GM15510 (cell line): ENCODE data around the gene IL6ST.

Experiments
- POLR2A ChIP-seq: IDR thresholded peaks from 3 replicates; pipeline ENCODE4 v1.6.1; 2011; ENCODE audit warnings: borderline replicate concordance; ENCODE audit not compliant: insufficient read length; ENCODE audit errors: extremely low read depth

IL6ST gene

DNA sequence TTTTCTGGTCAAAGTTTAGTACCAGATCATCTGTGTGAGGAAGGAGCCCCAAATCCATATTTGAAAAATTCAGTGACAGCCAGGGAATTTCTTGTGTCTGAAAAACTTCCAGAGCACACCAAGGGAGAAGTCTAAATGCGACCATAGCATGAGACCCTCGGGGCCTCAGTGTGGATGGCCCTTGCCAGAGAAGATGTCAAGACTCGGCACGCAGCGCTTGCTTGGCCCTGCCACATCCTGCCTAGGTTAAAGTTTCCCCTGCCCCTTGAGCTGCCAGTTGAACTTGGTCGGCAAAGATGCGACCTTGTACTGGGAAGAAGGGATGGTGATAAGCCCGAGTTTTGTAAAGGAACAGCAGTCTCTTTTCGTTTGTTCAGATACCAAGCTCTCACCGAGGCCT lies 77.8 kb downstream of the IL6ST start:
- TF ChIP-seq POLR2A, result no peak

GRCh38 chr5:55915783-55916182 lies 79.0 kb downstream of the IL6ST start:
- TF ChIP-seq POLR2A, result no peak

DNA sequence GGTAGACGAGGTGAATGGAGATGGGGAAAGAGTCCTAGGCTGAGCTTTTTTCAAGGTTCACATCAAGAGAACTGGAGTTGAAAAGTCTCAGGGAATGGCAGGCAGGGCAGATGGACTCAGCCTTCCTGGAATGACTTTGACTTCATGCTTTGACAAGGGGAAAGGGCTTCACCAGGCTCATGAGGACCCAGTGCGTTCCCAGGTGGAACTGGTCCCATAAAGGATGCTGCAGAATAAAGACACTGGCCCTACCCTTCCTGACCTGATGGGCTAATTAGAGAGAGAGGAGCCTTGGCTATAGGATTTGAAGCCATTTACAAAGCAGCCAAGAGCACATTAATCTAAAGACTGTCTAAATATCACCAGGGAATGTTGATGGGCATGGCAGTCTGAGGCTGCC lies 79.8 kb downstream of the IL6ST start:
- no peak for TF ChIP-seq POLR2A

GRCh38 chr5:55913466-55914413 lies 81.0 kb downstream of the IL6ST start:
- no peak for TF ChIP-seq POLR2A

DNA sequence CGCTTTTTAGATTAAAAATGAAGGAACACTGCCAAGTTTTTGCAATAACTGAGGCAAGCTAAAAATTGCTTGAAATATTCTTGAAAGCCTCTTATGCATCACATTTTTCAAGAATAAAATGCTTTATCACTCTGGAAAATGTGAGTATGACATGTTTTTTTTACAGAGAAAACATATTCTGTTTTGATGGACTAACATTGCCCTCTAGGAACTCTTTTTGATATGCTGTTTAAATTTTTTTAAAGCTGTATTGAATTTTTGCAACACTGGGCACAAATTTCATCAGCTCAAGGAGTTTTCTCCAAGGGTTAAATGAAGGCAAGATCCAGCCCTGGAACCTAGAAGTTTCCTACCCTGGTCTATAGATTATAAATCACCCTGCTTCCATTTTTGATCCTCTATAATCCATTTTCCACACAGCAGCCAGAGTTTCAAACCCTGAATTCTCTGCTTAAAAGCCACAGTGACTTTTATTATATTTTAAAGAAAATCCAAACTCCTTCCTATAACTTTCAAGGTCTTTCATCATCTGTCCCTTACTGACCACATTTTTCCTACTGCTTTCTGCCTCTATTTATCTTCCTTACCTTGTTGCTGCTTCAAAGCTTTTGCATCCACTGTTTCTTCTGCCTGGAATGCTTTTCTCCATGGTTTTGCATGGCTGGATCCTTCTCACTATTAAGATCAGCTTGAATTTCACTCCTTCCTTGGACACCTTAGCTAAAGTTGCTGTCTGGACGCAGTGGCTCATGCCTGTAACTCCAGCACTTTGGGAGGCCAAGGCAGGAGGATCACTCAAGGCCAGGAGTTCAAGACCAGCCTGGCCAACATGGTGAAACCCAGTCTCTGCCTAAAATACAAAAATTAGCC lies 82.7 kb downstream of the IL6ST start:
- TF ChIP-seq POLR2A, result no peak

GRCh38 chr5:55908804-55909203 lies 86.0 kb downstream of the IL6ST start:
- TF ChIP-seq POLR2A, result no peak

DNA sequence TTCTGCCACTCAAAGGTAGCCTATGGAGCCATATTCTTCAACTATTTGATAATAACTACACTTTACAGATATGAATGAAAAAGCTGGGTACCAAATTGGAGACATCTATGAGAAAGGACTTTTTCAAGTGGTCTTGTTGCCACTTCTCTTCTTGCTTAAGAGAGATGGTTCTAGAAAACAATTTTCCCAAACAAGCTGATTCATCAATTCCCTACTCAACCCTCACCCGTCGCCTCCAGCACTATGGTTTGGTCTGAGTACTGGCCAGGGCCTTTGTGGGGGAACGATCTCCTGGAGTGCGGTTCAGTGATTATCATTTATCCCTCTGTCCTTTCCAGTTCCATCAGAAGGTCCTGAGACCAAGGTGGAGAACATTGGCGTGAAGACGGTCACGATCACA lies 86.8 kb downstream of the IL6ST start:
- TF ChIP-seq POLR2A, result no peak

- TF ChIP-seq POLR2A, result no peak
Observed at GRCh38 chr5:55905251-55905650, 89.5 kb downstream of the IL6ST start.

DNA sequence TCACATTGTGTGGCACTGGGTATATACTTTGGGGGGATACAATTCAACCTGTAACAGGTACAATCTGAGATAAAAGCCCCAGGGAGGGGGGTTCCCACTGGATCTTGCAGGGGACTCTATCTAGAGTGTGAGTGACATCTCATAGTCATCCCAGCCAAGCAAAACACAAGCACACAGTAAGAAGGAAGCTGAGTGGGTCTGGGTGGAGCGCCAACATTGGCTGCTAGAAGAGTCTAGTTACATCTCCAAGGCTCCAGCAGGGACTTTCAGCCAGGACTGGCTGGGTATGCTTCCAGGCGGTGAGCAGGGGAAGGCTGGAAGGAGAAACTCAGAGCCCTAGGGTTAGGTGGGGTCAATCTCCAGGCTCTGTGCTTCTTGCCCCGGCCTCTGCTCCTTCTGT lies 90.6 kb downstream of the IL6ST start:
- no peak for TF ChIP-seq POLR2A

DNA sequence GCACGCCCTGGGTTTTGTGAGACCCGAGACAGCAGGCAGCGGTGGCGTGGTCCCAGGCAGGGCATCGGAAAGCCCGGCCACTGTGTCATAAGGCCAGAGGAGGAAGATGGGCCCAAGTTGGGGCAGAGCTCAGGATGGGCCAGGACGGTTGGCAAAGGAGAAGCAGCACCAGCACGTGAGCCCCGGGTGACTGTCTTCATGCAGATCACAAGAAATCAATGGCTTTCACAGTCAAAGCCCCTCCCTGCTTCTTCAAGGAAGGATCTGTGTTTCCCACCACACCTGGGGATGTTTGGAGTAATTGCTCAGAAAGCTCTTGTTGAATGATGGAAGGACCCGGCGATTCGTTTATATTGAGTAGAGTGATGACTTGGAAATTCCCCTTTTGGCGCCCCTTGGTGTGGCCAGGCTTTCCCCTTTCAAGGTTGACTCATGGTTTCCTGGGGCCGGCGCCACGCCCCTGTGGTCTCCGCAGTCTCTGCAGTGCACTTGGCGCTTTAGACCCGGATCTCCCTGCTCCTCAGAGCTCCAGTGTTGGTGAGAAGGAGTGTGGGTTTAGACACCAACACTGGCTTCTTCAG lies 91.6 kb downstream of the IL6ST start:
- no peak for TF ChIP-seq POLR2A

GRCh38 chr5:55902696-55903095 lies 92.1 kb downstream of the IL6ST start:
- TF ChIP-seq POLR2A, result no peak

DNA sequence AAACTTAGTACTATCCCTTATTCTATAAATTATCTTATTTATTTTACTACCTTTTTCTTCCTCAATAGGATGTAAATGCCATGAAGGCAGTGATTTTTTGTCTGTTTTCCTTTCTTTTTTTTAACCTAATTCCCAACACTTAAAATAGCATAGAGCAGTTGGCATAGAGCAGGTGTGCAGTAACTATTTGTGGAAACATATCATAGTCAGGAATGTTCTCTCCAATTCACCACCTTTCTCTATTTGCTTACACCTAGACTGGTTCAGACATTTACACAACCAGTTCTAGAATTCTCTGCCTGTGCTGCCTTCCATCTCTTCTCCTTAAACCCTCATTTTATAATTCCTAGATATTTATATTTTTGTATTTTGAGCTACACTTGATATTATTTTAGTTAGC lies 94.0 kb downstream of the IL6ST start:
- no peak for TF ChIP-seq POLR2A

DNA sequence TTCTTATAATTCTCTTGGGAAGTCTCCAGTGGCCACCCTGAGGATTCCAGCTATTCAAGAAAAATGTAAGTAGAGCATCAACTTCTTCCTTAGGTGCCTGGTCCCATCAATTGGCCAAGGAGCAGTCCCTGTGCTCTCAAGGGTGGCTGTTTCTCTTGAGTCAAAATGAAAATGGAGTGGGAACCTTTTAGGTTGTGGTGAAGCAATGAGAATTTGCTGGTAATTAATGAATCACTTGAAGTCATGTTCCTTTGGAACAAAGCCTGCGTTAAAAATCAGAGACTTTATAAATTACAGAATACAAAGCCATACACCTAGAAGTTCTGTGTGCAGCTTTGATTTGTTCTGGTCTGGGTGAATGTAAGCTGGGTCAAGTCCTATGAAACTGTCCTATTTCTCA lies 94.7 kb downstream of the IL6ST start:
- no peak for TF ChIP-seq POLR2A

DNA sequence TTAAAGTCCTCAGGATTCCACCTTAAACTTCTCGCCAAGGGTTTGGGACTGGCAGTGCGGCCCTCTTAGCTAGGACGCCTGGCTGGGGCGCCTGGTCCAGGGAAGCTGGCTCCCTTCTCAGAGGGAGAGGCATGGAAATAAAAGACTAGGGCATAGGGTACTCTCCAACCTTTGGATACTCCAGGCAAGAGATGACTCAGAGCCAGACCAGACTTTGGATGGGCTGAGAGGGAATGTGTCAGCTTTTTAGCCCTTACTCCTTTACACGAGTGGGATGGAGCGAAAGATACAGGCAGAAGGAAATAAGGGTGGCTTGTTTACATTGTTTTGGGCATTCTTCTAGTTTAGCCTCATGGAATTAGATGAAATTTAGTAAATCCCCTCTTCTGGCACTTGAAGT lies 95.4 kb downstream of the IL6ST start:
- no peak for TF ChIP-seq POLR2A

DNA sequence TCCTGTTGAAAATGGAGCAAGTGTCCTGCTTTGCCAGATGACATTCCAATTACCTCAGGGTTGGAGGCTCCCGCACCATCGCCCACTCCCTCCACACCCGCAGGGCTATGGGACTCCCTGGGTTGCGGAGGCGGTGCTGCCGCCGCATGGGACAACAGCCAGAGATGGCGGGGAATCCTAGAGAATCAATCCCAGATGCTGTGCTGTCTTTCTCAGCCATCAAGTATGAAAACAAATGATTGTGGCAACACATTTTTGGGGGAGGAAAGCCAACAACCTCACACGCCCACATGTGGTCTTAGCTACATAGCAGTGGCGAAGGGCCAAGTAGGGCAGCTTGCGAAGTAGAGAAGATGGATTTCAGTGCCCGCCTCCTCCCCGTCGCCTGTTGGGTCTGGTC lies 96.9 kb downstream of the IL6ST start:
- no peak for TF ChIP-seq POLR2A
